ENCODE results near the gene USP13. TPM values are rescaled to one million over a fixed set of nuclear protein-coding genes. Genes with fewer than 3 reads are reported as not detected.

The USP13 gene
- total and polyA plus RNA-seq, 2 of the 4 experiments (the other 2 are of a cell fraction) = 9.2 to 18.1 TPM

- 90% methylated on average over 5 of the region's 9 CpGs; no CpG with 5 or more reads in 1 of the 2 experiments for WGBS, 2 experiments (ENCODE audit: extremely low coverage in 2 of 2, insufficient read length in 1 of 2)
- Histone ChIP-seq H3K4me3 (ENCODE audit: insufficient read depth, low read depth, low read length) (no peak overlapping the region), H3K18ac (ENCODE audit: low read depth, low read length) (no peak overlapping the region), H2BK120ac (ENCODE audit: low read depth, low read length) (no peak overlapping the region), H4K8ac (ENCODE audit: low read depth in 2 of 2, low read length in 2 of 2) (no peak overlapping the region), H2AK9ac (replicated peaks; ENCODE audit: low read depth, low read length, poor library complexity) (no peak overlapping the region), H3K23ac (ENCODE audit: low read depth, low read length) (no peak overlapping the region), H3K79me1 (ENCODE audit: low read depth in 1 of 2, low read length in 2 of 2) (peaks cover 7 to 25% of the 10 kb centered on the region in 2 experiments; a peak in 3 of 4 replicates), H3K9me1 (ENCODE audit: insufficient read depth, low read length) (peaks cover 11% of the 10 kb centered on the region), H3K4me2 (ENCODE audit: low read depth, low read length) (no peak overlapping the region), H2AFZ (replicated peaks; ENCODE audit: low read length, poor library complexity) (no peak overlapping the region), H2BK20ac (ENCODE audit: low read depth, low read length) (no peak overlapping the region), H3K27ac (ENCODE audit: insufficient read depth, low read length) (no peak overlapping the region), H3K56ac (ENCODE audit: extremely low read depth, insufficient read depth, low read length) (no peak overlapping the region), H4K20me1 (ENCODE audit: insufficient read depth, low read length) (no peaks in the 10 kb centered on the region), H3K4ac (ENCODE audit: low read depth, low read length) (no peak overlapping the region), H4K91ac (ENCODE audit: insufficient read depth, low read depth, low read length) (no peak overlapping the region), H2BK15ac (ENCODE audit: low read depth, low read length) (no peak overlapping the region), H2BK5ac (ENCODE audit: low read depth, low read length, poor library complexity, severe bottlenecking) (no peak overlapping the region), H3K9ac (ENCODE audit: low read depth, low read length) (no peak overlapping the region), H3K36me3 (ENCODE audit: control insufficient read depth, insufficient read depth, low read length) (peaks cover 7% of the 10 kb centered on the region), H4K5ac (ENCODE audit: low read depth, low read length) (no peak overlapping the region), H3K14ac (replicated peaks; ENCODE audit: low read depth, low read length) (no peak overlapping the region), H3K27me3 (ENCODE audit: control insufficient read depth, insufficient read depth, low read length) (no peaks in the 10 kb centered on the region), H3K4me1 (ENCODE audit: control insufficient read depth, insufficient read depth, low read length) (peaks cover 1% of the 10 kb centered on the region), H3K9me3 (ENCODE audit: control insufficient read depth, insufficient read depth, low read length) (no peaks in the 10 kb centered on the region), H2AK5ac (ENCODE audit: low read depth, low read length) (no peak overlapping the region)
- ATAC-seq (ENCODE audit: low read depth) = no peak
- in situ Hi-C loops (cut with MboI; ENCODE audit: low sequenced_read_pairs) (no loop called here), dilution Hi-C loops (cut with HindIII; ENCODE audit: low sequenced_read_pairs, unreplicated experiment) (no loop called here), intact Hi-C loops (cut with micrococcal nuclease) (no loop called here)
- no TSS peak for BruUV-seq (replicated peaks)
- ChIA-PET POLR2A (ENCODE audit: unreplicated experiment) (no interaction called here), CTCF (no interaction called here)
- TF ChIP-seq MAFK (IDR thresholded peaks at IDR 0.05; ENCODE audit: low read depth, low read length) (no peak), RCOR1 (IDR thresholded peaks at IDR 0.05; ENCODE audit: insufficient replicate concordance, low read length) (no peak), NFE2L2 (IDR thresholded peaks at IDR 0.05; ENCODE audit: low read depth, low read length) (no peak), MAZ (IDR thresholded peaks at IDR 0.05; ENCODE audit: borderline replicate concordance, low read depth, low read length) (no peak), ELK1 (IDR thresholded peaks at IDR 0.05; ENCODE audit: borderline replicate concordance, low read depth, low read length) (no peak), CTCF (conservative IDR thresholded peaks at IDR 0.05; ENCODE audit: low read depth, low read length) (no peak), USF2 (IDR thresholded peaks at IDR 0.05; ENCODE audit: low read depth, low read length) (no peak), RFX5 (IDR thresholded peaks at IDR 0.05; ENCODE audit: low read depth, low read length) (no peak), FOS (IDR thresholded peaks at IDR 0.05; ENCODE audit: low read depth, low read length) (no peak), BHLHE40 (IDR thresholded peaks at IDR 0.05; ENCODE audit: low read depth, low read length) (no peak), MXI1 (IDR thresholded peaks at IDR 0.05; ENCODE audit: borderline replicate concordance, low read depth, low read length) (no peak), SMC3 (IDR thresholded peaks at IDR 0.05; ENCODE audit: low read depth, low read length) (no peak), CEBPB (IDR thresholded peaks at IDR 0.05; ENCODE audit: low read depth, low read length) (no peak), POLR2A (IDR thresholded peaks at IDR 0.05; ENCODE audit: low read depth, low read length) (no peak), RAD21 (IDR thresholded peaks at IDR 0.05; ENCODE audit: low read length) (no peak), CHD1 (IDR thresholded peaks at IDR 0.05; ENCODE audit: low read depth, low read length) (no peak)
- DNase-seq = no peak
Measured at GRCh38 chr3:179731544-179731943, 78.7 kb downstream of the USP13 start.
